ENCODE results near the gene NOS1AP.

Gene NOS1AP

DNA sequence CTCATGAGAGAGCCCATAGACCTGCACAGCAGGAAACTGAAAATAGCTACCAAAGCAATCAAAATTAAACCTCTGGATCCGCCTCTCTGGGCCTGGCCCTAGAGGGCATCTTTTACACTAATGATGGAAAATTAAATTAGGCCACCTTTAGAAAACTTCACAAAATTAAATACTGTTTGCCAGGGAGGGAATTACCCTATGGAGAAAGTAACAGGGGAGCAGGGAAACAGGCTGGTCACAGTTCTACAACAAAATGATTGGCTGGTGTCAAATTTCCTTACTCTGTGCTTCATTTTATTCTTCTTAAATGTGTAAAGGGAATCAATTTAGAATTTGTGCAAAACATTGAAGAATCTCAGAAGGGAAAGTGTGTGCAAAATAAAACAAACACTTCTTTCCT lies 244.7 kb downstream of the NOS1AP start:
- in situ Hi-C loops (cut with HindIII; ENCODE audit: low pct_ligation_motif_present, low sequenced_read_pairs) = no loop called here
- Histone ChIP-seq H3K4me3 (ENCODE audit: low read depth, low read length) (no peak overlapping the region), H3K36me3 (replicated peaks) (no peaks in the 10 kb centered on the region), H3K27me3 (replicated peaks) (no peaks in the 10 kb centered on the region), H3K27ac (no peak overlapping the region)
- DNase-seq = no peak
- TF ChIP-seq, protein P1, sequence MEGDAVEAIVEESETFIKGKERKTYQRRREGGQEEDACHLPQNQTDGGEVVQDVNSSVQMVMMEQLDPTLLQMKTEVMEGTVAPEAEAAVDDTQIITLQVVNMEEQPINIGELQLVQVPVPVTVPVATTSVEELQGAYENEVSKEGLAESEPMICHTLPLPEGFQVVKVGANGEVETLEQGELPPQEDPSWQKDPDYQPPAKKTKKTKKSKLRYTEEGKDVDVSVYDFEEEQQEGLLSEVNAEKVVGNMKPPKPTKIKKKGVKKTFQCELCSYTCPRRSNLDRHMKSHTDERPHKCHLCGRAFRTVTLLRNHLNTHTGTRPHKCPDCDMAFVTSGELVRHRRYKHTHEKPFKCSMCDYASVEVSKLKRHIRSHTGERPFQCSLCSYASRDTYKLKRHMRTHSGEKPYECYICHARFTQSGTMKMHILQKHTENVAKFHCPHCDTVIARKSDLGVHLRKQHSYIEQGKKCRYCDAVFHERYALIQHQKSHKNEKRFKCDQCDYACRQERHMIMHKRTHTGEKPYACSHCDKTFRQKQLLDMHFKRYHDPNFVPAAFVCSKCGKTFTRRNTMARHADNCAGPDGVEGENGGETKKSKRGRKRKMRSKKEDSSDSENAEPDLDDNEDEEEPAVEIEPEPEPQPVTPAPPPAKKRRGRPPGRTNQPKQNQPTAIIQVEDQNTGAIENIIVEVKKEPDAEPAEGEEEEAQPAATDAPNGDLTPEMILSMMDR (IDR thresholded peaks at IDR 0.05; ENCODE audit: low read depth, low read length, missing control alignments) = no peak

GRCh38 chr1:162315673-162316072 lies 246.2 kb downstream of the NOS1AP start:
- TF ChIP-seq, protein P1 (IDR thresholded peaks at IDR 0.05; ENCODE audit: low read depth, low read length, missing control alignments) = no peak
- DNase-seq = no peak
- in situ Hi-C loops (cut with HindIII; ENCODE audit: low pct_ligation_motif_present, low sequenced_read_pairs) = no loop called here
- H3K4me3 ChIP-seq (ENCODE audit: low read depth, low read length) = no peak overlapping the region
- no peak overlapping the region for H3K27ac ChIP-seq
- H3K27me3 ChIP-seq (replicated peaks) = no peaks in the 10 kb centered on the region
- no peaks in the 10 kb centered on the region for H3K36me3 ChIP-seq (replicated peaks)

DNA sequence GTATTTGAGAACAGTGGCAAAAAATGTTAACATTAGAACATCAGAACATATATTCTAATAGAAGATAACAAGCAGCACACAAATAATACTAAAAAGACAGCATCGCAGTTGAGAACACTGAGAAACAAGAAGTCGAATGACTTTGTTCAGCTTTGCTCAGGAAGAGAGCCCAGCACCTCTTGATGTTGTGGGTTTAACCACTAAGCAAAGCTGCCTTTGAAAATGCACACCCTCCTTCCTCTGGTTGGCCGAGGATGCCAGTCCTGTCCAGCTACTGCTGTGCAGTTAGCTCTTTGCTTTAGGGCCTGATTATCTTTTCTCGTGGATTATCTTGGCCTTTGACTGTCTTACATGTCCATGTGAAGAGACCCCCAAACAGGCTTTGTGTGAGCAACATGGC lies 246.7 kb downstream of the NOS1AP start:
- TF ChIP-seq, protein P1 (IDR thresholded peaks at IDR 0.05; ENCODE audit: low read depth, low read length, missing control alignments) = no peak
- H3K27me3 ChIP-seq (replicated peaks) = no peaks in the 10 kb centered on the region
- in situ Hi-C loops (cut with HindIII; ENCODE audit: low pct_ligation_motif_present, low sequenced_read_pairs) = no loop called here

GRCh38 chr1:162317621-162318020 lies 248.1 kb downstream of the NOS1AP start:
- DNase-seq = no peak
- in situ Hi-C loops (cut with HindIII; ENCODE audit: low pct_ligation_motif_present, low sequenced_read_pairs) = no loop called here
- Histone ChIP-seq H3K27ac (no peak overlapping the region), H3K4me3 (ENCODE audit: low read depth, low read length) (no peak overlapping the region), H3K36me3 (replicated peaks) (no peaks in the 10 kb centered on the region), H3K27me3 (replicated peaks) (no peaks in the 10 kb centered on the region)
- TF ChIP-seq, protein P1 (IDR thresholded peaks at IDR 0.05; ENCODE audit: low read depth, low read length, missing control alignments) = no peak

More for the DNA sequence above, 246.7 kb downstream of the NOS1AP start:
- Histone ChIP-seq H3K36me3 (replicated peaks) (no peaks in the 10 kb centered on the region), H3K27ac (no peak overlapping the region), H3K4me3 (ENCODE audit: low read depth, low read length) (no peak overlapping the region)
- no peak for DNase-seq

- H3K27ac ChIP-seq = no peak overlapping the region
- H3K4me3 ChIP-seq (ENCODE audit: low read depth, low read length) = no peak overlapping the region
- H3K36me3 ChIP-seq (replicated peaks) = no peaks in the 10 kb centered on the region
- no peaks in the 10 kb centered on the region for H3K27me3 ChIP-seq (replicated peaks)
- in situ Hi-C loops (cut with HindIII; ENCODE audit: low pct_ligation_motif_present, low sequenced_read_pairs) = no loop called here
- peak; percentile 45 for DNase-seq
- TF ChIP-seq, protein P1 (IDR thresholded peaks at IDR 0.05; ENCODE audit: low read depth, low read length, missing control alignments) = no peak
Observed at GRCh38 chr1:162319493-162320175, 250.1 kb downstream of the NOS1AP start.
